ENCODE data around the gene NDOR1. TPM values are rescaled to one million over a fixed set of nuclear protein-coding genes. Genes with fewer than 3 reads are reported as not detected.
A peak's percentile ranks its signal among the peaks of the same experiment; 100 is the strongest.

NDOR1 gene
- polyA plus RNA-seq, 3 donors, result 4.4 to 26.9 (median 5.2) TPM

- H3K4me1 ChIP-seq (ENCODE audit: control insufficient read depth in 1 of 2, insufficient read depth in 2 of 2, low read length in 2 of 2), result peaks cover 33 to 52% of the 10 kb centered on the region in 2 donors
- no peak for TF ChIP-seq CTCF (IDR thresholded peaks at IDR 0.05)
- Mint-ChIP-seq H3K27me3 (ENCODE audit: low read depth in 3 of 3) (peaks cover 5 to 26% (median 13%) of the 10 kb centered on the region in 3 donors), H3K4me3 (peak overlapping the region in 1 of 2 donors; percentile 62), H3K27ac (no peak overlapping the region), H3K36me3 (peaks cover under 1 to 2% of the 10 kb centered on the region in 2 donors), H3K9me3 (no peaks in the 10 kb centered on the region), H3K4me1 (peaks cover 23% of the 10 kb centered on the region)
- no peak for DNase-seq
- H3K27ac ChIP-seq (ENCODE audit: low read depth in 1 of 2, low read length in 2 of 2), result no peak overlapping the region
- no peaks in the 10 kb centered on the region for H3K79me2 ChIP-seq (ENCODE audit: insufficient read depth, low read length)
- H3K36me3 ChIP-seq (replicated peaks in 1 of 2; ENCODE audit: control insufficient read depth in 1 of 2, insufficient read depth in 2 of 2, low read length in 2 of 2), result peaks cover 0 to 1% of the 10 kb centered on the region in 2 donors
- H3K27me3 ChIP-seq (ENCODE audit: control insufficient read depth in 2 of 2, insufficient read depth in 2 of 2, low read length in 2 of 2), result peaks cover 0 to 15% of the 10 kb centered on the region in 2 donors
- no peaks in the 10 kb centered on the region for H3K9me3 ChIP-seq (replicated peaks in 1 of 2; ENCODE audit: control insufficient read depth in 1 of 2, insufficient read depth in 1 of 2, low read length in 2 of 2)
- 7% methylated on average over 61 of the region's 61 CpGs for WGBS (ENCODE audit: insufficient coverage)
- H3K4me2 ChIP-seq (replicated peaks; ENCODE audit: extremely low read depth, low read length, poor library complexity, severe bottlenecking), result peak overlapping the region; percentile 57
- H3K4me3 ChIP-seq (replicated peaks in 1 of 3; ENCODE audit: low read depth in 2 of 3, low read length in 3 of 3), result peak overlapping the region in 1 of 3 experiments; percentile 48
- no peak overlapping the region for H3K9ac ChIP-seq (ENCODE audit: insufficient read depth, low read length, poor library complexity, severe bottlenecking)
- intact Hi-C loops (cut with micrococcal nuclease), result loop anchor here (2.0 to 5.0 kb wide), 2 partner anchors 21 to 94 kb away; partner anchors contain the start of gene TPRN (in 2 of the 2)
- no peaks in the 10 kb centered on the region for H4K20me1 ChIP-seq (ENCODE audit: insufficient read depth, low read length)
- H2AFZ ChIP-seq (ENCODE audit: insufficient read depth, low read depth, low read length, poor library complexity, severe bottlenecking), result no peak overlapping the region
Measured at GRCh38 chr9:137221506-137222111, 16.1 kb downstream of the NDOR1 start.

GRCh38 chr9:137222190-137223077 lies 16.9 kb downstream of the NDOR1 start, which contains the start of gene RNF208:
TSS of gene RNF208 (minus strand) at chr9:137222240. CDS start at chr9:137221212, 1,028 bp downstream.
- TF ChIP-seq CTCF (IDR thresholded peaks at IDR 0.05), result no peak
- Histone ChIP-seq H3K36me3 (replicated peaks in 1 of 2; ENCODE audit: control insufficient read depth in 1 of 2, insufficient read depth in 2 of 2, low read length in 2 of 2) (no peaks in the 10 kb centered on the region), H3K4me3 (replicated peaks in 1 of 3; ENCODE audit: low read depth in 2 of 3, low read length in 3 of 3) (peak within 1 kb of the TSS; percentile 38 to 92 (median 70)), H4K20me1 (ENCODE audit: insufficient read depth, low read length) (no peaks in the 10 kb centered on the region), H3K9ac (ENCODE audit: insufficient read depth, low read length, poor library complexity, severe bottlenecking) (peak within 1 kb of the TSS; percentile 91), H3K79me2 (ENCODE audit: insufficient read depth, low read length) (no peaks in the 10 kb centered on the region), H3K27ac (ENCODE audit: low read depth in 1 of 2, low read length in 2 of 2) (peak within 1 kb of the TSS; percentile 49 to 90), H3K27me3 (ENCODE audit: control insufficient read depth in 2 of 2, insufficient read depth in 2 of 2, low read length in 2 of 2) (peaks cover 0 to 19% of the 10 kb centered on the region in 2 donors), H3K9me3 (replicated peaks in 1 of 2; ENCODE audit: control insufficient read depth in 1 of 2, insufficient read depth in 1 of 2, low read length in 2 of 2) (no peaks in the 10 kb centered on the region), H3K4me2 (replicated peaks; ENCODE audit: extremely low read depth, low read length, poor library complexity, severe bottlenecking) (peak within 1 kb of the TSS; percentile 100), H3K4me1 (ENCODE audit: control insufficient read depth in 1 of 2, insufficient read depth in 2 of 2, low read length in 2 of 2) (peaks cover 33 to 45% of the 10 kb centered on the region in 2 donors), H2AFZ (ENCODE audit: insufficient read depth, low read depth, low read length, poor library complexity, severe bottlenecking) (peak within 1 kb of the TSS; percentile 82)
- DNase-seq, result peak in 1 of 3 donors; percentile 47
- Mint-ChIP-seq H3K4me3 (peak within 1 kb of the TSS; percentile 90 to 93), H3K27me3 (ENCODE audit: low read depth in 3 of 3) (peaks cover 6 to 31% (median 13%) of the 10 kb centered on the region in 3 donors), H3K9me3 (no peaks in the 10 kb centered on the region), H3K4me1 (peaks cover 23% of the 10 kb centered on the region), H3K36me3 (no peaks in the 10 kb centered on the region), H3K27ac (peak within 1 kb of the TSS; percentile 68 to 90 (median 82))
- intact Hi-C loops (cut with micrococcal nuclease), result loop anchor here (1.0 to 5.0 kb wide), 5 partner anchors 17 to 95 kb away; partner anchors contain the start of genes TPRN (in 2 of the 2), ANAPC2 (in 1 of the 2), NDOR1 (in 1 of the 2) and SSNA1 (in 1 of the 2)
- 1% methylated on average over 86 of the region's 88 CpGs for WGBS (ENCODE audit: insufficient coverage)

All from CD14-positive monocyte (primary cell).